GM08714 (cell line): Measurements from ENCODE around the gene RPF1.
"Not testable (repeated sequence)": the region's sequence is repeated elsewhere in the genome, so short reads cannot be mapped to it uniquely, and the experiment has no call there.

Experiments
- H3K4me3 ChIP-seq: fragments of 200-500 bp; sonication (Bioruptor generic); 2 replicates; pipeline ENCODE4 v1.5.1; 2014; ENCODE audit warnings: mild to moderate bottlenecking, low read length, inconsistent platforms
- ZNF274 ChIP-seq: IDR thresholded peaks from 2 replicates; pipeline ENCODE4 v1.6.1; 2012; ENCODE audit warnings: mild to moderate bottlenecking, low read depth, low read length

The RPF1 gene

DNA sequence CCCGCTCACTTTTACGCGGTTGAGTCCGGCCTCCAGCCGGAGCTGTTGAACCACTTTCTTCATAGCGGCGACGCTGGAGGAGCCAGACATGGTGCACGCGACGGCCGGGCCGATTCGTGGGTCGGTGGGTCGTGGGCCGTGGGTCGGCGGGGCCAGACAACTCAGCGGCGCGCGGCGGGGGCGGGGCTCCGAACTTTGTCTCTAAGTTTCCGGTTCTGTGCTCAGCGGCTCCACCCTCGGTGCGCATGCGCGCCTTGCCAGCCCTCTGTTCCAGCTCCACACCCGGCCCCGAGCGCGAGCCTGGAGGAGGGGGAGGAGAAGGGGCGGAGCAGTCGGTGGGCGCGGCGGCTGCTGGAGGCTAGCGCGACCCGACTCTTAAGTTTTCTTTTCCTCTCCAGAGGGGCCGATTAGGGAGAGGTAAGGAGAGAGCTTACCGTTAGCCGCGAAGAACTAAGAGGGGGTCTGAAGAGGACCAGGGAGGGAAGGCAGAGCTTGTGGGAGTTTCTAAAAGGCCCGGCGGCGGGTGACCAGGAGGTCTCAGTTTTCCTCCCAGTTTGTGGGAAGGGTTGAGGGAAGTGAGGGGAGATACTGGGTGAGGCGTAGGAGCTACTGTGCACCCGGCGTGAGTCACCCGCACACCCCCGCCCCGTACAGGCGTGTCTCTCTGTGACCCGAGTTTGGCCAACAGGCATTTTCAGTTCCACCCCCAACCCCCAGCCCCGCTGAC, 27.1 kb downstream of the RPF1 start, which contains the start of the genes GNG5 and SPATA1:
TSS of gene GNG5 (minus strand) at position 580 of the 727 bp plus-strand sequence. CDS start at position 90, 490 bp downstream.
TSS of gene SPATA1 (plus strand) at position 385 of the 727 bp plus-strand sequence. CDS start 9,974 bp downstream, outside the sequence.
- H3K4me3 ChIP-seq, result peak within 1 kb of the TSS; percentile 98
- no peak for TF ChIP-seq ZNF274

DNA sequence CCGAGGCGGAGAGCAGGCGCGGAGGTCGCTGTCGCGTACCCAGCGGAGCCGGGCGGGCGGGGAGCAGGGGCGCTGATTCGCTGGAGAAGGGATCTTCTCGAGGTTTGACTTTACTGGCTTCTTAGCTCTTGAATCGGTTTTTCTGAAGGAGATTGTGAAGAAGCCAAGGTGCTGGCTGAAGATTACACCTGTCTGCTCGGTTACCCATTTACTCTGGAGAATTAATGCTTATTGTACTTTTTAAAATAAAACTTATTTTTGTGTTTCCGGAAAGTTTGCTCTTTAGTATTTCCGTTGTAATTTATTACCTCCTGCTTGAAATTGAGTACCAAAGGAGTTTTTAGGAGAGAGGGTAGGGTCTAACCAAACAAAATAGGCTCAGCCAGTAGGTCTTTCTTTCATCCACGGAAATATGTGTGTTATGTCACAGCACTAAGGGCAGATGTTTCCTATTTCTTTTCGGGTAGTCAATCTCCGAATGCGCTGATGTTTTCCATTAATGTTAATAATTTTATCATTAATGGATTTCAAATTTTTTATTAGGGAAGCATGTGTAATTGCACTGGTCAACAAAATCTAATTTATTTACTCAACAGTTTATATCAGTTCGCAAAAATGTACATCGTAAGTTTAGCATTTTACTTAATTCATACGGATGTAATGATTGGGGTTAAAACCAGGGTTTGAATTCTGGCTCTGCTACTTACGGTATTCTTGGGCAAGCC, 27.8 kb downstream of the RPF1 start:
- peak overlapping the region; percentile 98 for H3K4me3 ChIP-seq
- no peak for TF ChIP-seq ZNF274

DNA sequence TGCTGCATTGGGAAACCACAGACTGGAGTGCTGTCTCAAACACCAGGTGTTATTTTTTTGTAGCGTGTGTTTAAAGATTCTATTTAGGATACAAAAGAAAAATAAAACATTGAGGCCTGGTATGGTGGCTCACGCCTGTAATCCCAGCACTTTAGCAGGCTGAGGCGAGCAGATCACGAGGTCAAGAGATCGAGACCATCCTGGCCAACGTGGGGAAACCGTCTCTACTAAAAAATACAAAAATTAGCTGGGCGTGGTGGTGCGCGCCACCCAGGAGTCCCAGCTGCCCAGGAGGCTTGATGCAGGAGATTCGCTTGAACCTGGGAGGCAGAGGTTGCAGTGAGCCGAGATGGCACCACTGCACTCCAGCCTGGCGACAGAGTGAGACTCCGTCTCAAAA, 28.8 kb downstream of the RPF1 start:
- H3K4me3 ChIP-seq, result not testable (repeated sequence)

GRCh38 chr1:84508510-84508909, 29.4 kb downstream of the RPF1 start:
- TF ChIP-seq ZNF274, result no peak
- no peak overlapping the region for H3K4me3 ChIP-seq

GRCh38 chr1:84509029-84509428, 30.0 kb downstream of the RPF1 start:
- no peak for TF ChIP-seq ZNF274

DNA sequence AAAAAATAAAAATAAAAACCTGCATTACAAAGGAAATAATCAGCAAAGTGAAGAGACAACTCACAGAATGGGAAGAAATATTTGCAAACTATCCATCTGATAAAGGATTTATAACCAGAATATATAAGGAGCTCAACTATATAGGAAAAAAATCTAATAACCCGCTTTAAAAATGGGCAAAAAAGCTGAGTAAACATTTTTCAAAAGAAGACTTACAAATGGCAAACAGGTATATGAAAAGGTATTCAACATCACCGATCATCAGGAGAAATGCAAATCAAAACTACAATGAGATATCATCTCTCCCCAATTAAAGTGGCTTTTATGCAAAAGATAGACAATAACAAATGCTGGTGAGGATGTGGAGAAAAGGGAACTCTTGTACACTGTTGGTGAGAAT, 31.1 kb downstream of the RPF1 start:
- no peak overlapping the region for H3K4me3 ChIP-seq
- TF ChIP-seq ZNF274, result no peak

More at GRCh38 chr1:84509029-84509428, 30.0 kb downstream of the RPF1 start:
- H3K4me3 ChIP-seq, result no peak overlapping the region

DNA sequence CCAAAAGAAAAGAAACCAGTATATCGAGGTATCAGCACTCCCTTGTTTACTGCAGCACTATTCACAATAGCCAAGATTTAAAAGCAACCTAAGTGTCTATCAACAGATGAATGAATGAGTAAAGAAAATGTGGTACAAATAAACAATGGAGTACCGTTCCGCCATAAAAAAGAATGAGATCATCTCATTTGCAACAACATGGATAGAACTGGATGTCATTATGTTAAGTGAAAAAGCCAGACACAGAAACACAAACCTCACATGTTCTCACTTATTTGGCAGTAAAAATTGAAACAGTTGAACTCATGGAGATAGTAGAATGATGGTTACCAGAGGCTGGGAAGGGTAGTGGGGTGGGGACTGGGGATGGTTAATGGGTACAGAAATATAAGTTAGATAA, 31.6 kb downstream of the RPF1 start:
- no peak overlapping the region for H3K4me3 ChIP-seq
- no peak for TF ChIP-seq ZNF274

GRCh38 chr1:84524590-84524989, 45.5 kb downstream of the RPF1 start:
- H3K4me3 ChIP-seq, result no peak overlapping the region

GRCh38 chr1:84525779-84526178, 46.7 kb downstream of the RPF1 start:
- TF ChIP-seq ZNF274, result no peak
- no peak overlapping the region for H3K4me3 ChIP-seq

More at GRCh38 chr1:84524590-84524989, 45.5 kb downstream of the RPF1 start:
- TF ChIP-seq ZNF274, result no peak

DNA sequence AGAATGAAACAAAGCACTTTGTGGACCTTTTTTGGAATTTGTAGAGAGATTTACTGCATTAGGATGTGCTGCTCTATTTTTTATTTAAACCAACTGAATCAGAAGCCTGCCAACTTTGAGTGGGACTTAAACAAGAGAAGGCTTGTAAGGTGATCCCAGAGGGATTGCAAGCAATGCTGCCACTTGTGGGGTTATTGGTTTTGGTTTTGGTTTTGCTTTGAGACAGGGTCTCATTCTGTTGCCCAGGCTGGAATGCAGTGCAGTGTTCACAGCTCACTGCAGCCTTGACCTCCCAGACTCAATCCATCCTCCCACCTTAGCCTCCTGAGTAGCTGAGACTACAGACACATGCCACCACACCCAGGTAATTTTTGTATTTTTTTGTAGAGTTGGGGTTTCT, 59.5 kb downstream of the RPF1 start:
- H3K4me3 ChIP-seq, result no peak overlapping the region
- no peak for TF ChIP-seq ZNF274

DNA sequence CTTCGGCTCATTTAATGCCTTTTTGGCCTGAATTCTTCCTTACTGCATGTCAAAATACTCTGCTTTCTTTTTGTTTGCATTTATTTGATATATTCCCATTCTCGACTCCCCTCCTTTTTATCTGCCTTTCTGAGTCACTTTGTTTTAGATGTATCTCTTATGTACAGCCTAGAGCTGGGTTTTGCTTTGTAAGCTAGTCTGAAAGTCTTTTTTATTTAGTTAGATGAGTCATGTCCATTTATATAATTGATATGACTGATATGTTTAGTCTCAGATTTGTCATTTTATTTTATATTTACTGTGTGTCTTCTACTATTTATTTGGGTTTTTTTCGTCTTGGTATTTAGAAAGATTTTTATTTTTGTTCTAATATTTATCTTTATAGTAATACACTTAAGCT, 60.9 kb downstream of the RPF1 start:
- H3K4me3 ChIP-seq, result no peak overlapping the region
- no peak for TF ChIP-seq ZNF274

GRCh38 chr1:84540759-84541158, 61.7 kb downstream of the RPF1 start:
- TF ChIP-seq ZNF274, result no peak
- no peak overlapping the region for H3K4me3 ChIP-seq

DNA sequence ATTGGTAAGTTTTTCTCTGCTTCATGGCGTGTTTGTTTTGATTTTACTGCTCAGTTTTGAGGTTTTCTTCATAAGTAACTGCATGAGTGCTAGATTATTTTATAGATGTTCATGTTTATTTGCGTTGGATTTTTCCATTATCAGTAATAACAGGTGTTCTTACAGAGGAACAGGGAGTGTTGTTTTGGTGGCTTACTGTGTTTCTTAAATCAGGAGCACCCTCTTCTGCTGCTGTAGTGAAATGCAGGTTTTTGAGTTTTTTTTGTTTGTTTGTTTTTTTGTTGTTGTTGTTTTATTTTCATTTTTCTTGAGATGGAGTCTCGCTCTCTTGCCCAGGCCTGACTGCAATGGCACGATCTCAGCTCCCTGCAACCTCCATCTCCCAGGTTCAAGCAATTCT, 62.6 kb downstream of the RPF1 start:
- no peak overlapping the region for H3K4me3 ChIP-seq
- TF ChIP-seq ZNF274, result no peak
